Renal cortex interstitium (tissue), 15 donors: ENCODE data around the gene SSX3. TPM values are rescaled to one million over a fixed set of nuclear protein-coding genes. Genes with fewer than 3 reads are reported as not detected.
"Not testable (repeated sequence)": the region's sequence is repeated elsewhere in the genome, so short reads cannot be mapped to it uniquely, and the experiment has no call there.

Experiments
- DNase-seq, 11 donors: peaks; one replicate each; pipeline ENCODE4 v3.0.0-alpha.2; 2013; ENCODE audit warnings: low read depth in 9 of 11, low spot score in 4 of 11; ENCODE audit errors: extremely low read depth in 1 of 11
- long read RNA-seq, 16 experiments: transcript quantifications; one replicate each; lab custom pipeline, GENCODE V29; 2026
- polyA plus RNA-seq, 3 donors: library from polyadenylated mRNA; unstranded; fragments of 120-200 nt; gene quantifications; one replicate each; pipeline ENCODE4 v1.2.1, GENCODE V29; 2013; ENCODE audit not compliant: insufficient read length in 3 of 3

SSX3 gene
- not detected for polyA plus RNA-seq
- long read RNA-seq, donor 1, result 0 reads
- long read RNA-seq, donor 2, result 0 reads
- long read RNA-seq, donor 3, result 0 reads
- long read RNA-seq, donor 4, result 0 reads
- long read RNA-seq, donor 5, result 0 reads
- long read RNA-seq, donor 6, result 0 reads
- long read RNA-seq, donor 7, result 0 reads
- long read RNA-seq, donor 8, result 0 reads
- long read RNA-seq, donor 9, result 0 reads
- long read RNA-seq, donor 10, result 0 reads
- long read RNA-seq, donor 11, result 0 reads
- long read RNA-seq, donor 12, result 0 reads
- long read RNA-seq, donor 13, result 0 reads
- long read RNA-seq, donor 14, result 0 reads
- long read RNA-seq, donor 15, result 0 reads
- long read RNA-seq, donor 16, result 0 reads

DNA sequence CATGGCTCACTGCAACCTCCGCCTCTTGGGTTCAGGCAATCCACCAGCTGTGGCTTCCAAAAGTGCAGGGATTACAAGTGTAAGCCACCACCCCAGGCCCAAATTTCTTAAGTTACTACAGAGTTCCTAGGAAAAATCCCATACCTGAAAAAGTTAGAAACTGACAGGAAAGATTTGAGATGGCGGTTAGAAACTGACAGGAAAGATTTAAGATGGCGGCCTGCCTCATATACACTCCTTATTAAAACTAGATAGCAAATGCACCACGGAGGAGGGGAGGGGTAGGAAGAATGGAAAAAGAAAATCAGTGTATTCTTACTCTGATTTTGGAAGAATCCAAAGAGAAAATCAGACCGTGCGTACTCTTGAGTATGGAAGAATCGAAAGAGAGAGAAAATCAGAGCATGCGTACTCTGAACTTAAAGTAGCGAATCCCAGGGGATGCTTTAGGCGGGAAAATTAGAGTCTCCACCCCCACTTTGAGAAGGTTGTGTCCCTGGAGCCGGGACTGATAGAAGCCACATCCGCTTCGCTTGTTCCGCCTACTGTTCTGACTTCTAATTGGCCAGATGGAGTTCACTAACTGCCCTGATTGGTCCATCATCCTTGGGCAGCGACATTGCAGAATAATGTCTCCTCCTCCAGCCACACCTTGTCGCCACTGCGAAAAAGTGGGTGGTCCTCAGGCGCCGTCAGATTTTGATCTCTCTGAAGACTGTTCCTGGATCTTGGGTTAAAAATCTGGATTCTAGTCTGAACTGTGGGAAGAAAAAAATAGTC is at the start of gene SSX3:
Gene SSX3 (minus strand): TSS at position 389 of the 780 bp plus-strand sequence. CDS start 1,454 bp downstream, outside the sequence.
- not testable (repeated sequence) for DNase-seq

- DNase-seq, result not testable (repeated sequence)
Observed at GRCh38 chrX:48397825-48398224, 41.3 kb upstream of the SSX3 start.

- DNase-seq, result not testable (repeated sequence)
Observed at GRCh38 chrX:48396931-48397330, 40.4 kb upstream of the SSX3 start.

GRCh38 chrX:48383239-48383638 is 26.7 kb upstream of the SSX3 start, which contains the start of gene SSX4:
Gene SSX4 (plus strand): TSS chrX:48383539. CDS start chrX:48384054, 515 bp downstream.
- DNase-seq, result not testable (repeated sequence)

DNA sequence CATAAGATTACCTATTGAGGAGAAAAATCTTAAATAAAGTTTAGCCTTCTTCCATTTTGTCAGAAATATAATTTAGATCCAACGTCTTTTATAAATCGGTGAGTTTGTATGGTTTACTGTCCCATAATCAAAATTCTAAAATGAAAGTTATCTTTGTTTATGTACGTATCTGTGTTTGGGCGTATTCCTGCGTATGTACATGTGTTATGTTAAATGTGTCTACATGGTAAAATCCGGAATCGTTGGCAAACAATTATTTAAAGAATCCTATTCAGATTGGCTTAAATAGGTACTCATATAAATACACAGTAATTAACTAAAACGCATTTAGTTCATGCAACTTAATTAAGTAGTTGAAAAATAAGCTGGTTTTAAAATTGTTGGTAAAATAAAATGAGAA is 13.9 kb upstream of the SSX3 start:
- DNase-seq, result not testable (repeated sequence)

DNA sequence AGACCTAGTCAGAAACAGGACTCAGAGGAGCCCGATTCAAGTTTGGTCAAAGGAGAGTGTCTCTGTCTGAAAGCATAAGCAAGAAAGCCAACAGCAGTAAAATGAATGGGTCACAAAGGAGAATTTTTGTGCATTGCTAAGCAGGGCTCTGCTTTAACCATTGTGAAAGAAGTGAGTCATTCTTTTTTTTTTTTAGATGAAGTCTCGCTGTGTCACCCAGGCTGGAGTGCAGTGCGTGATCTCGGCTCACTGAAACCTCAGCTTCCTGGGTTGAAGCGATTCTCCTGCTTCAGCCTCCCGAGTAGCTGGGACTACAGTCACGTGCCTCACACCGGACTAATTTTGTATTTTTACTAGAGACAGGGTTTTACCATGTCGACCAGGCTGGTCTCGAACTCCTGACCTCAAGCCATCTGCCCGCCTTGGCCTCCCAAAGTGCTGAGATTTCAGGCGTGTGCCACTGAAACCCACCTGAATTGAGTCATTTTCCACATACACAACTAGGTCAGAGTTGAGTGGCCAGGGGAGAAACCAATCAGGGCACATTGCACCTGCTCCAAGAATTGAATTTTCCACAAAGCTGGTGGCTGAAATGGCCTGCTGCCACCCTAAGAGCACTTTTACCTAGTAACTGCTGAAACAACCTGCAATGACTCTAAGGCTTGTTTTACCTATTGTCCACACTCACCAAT is 11.4 kb upstream of the SSX3 start:
- DNase-seq, result not testable (repeated sequence)

DNA sequence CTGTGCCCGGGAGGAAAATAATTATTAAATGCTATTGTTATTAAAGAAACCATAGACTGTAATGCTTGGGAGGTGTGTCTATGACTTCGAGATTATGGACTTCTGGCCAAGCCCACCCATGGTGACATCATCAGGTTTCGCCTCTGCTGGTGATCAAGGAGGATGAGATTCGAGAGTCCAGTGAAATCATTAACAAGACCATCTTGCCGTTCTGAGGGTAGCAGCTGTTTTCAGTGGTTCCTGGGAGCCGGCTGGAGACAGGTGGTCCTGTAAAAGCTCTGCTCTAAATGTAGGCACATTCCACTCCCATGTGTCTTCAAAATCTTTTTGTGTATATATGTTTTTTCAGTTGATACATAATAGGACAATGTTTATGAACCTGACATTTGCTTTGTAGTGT is 2.8 kb upstream of the SSX3 start:
- not testable (repeated sequence) for DNase-seq

- no peak for DNase-seq
Observed at GRCh38 chrX:48357681-48358080, 1.2 kb upstream of the SSX3 start.

DNA sequence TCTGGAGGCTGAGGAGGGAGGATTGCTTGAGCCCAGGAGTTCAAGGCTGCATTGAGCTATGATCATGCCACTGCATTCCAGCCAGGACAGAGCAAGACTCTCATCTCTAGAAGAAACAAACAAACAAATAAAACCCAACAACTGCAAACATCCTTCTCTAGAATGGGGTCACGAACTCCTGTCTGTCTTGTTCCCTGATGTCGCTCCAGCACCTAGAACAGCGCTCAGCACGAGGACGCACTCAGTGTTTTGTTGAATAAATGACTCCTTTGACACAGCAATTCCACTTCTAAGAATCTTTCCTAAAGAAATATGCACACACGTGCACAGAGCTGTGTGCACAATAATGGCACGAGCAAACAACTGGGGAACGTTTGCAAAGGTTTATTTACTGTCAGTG is 10.4 kb downstream of the SSX3 start:
- DNase-seq, result not testable (repeated sequence)

DNA sequence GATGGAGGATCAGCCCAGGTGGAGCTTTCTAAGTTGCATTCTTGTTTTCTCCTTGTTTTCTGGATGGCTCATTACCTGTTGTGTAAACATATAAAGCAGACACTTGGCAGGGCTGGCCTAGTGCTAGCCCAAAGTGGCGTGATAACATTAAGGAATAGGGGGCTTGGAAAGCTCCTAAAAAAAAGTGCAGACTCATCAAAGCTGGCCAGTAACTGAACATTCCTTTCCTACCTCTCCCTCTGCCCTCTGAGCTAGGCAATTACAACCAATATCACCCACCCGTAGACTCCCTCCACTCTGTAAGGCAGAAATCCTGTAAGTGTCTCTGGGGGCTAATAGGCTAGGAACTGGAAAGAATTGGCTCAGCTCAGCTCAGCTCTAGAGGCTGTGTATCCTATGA is 42.5 kb downstream of the SSX3 start:
- not testable (repeated sequence) for DNase-seq

DNA sequence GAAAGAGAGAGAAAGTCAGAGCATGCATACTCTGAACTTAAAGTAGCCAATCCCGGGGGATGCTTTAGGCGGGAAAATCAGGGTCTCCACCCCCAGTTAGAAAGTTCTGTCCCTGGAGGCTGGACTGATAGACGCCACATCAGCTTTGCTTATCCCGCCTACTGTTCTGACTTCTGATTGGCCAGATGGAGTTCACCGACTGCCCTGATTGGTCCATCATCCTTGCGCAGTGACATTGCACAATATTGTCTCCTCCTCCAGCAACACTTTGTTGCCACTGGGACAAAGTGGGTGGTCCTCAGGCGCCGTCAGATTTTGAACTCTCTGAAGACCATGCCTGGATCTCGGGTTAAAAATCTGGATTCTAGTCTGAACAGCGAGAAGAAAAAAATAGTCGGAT is 50.3 kb downstream of the SSX3 start:
- no peak for DNase-seq

Other genes starting within 250 kb of the SSX3 start
- gene SPACA5B, start 226.1 kb downstream of the SSX3 start, polyA plus RNA-seq, result under 1 TPM in 1 of 3 donors, not detected in 2; 0.86 TPM
- gene SSX5, start 159.9 kb downstream of the SSX3 start, polyA plus RNA-seq, result not detected
- not detected for gene SSX1, start 101.3 kb downstream of the SSX3 start, polyA plus RNA-seq
- gene SSX4, start 26.8 kb upstream of the SSX3 start, polyA plus RNA-seq, result not detected
- not detected for gene SSX4B, start 55.3 kb upstream of the SSX3 start, polyA plus RNA-seq
- 1 to 10 TPM; 3.6 to 6.6 (median 5.8) TPM for gene SLC38A5, start 113.6 kb upstream of the SSX3 start, polyA plus RNA-seq
- 10 to 100 TPM; 38.9 to 40.9 (median 40.1) TPM for gene FTSJ1, start 119.5 kb upstream of the SSX3 start, polyA plus RNA-seq
- gene PORCN, start 152.3 kb upstream of the SSX3 start, polyA plus RNA-seq, result 1 to 10 TPM; 6.3 to 8.4 (median 6.8) TPM
- 10 to 100 TPM; 71.6 to 76.1 (median 75.9) TPM for gene EBP, start 165.1 kb upstream of the SSX3 start, polyA plus RNA-seq
- 10 to 100 TPM in 1 of 3 donors, 1 to 10 TPM in 2; 7.6 to 12.8 (median 9.5) TPM for gene TBC1D25, start 183.0 kb upstream of the SSX3 start, polyA plus RNA-seq
- 100 to 1,000 TPM; 288 to 387 (median 312) TPM for gene RBM3, start 217.8 kb upstream of the SSX3 start, polyA plus RNA-seq
- 100 to 1,000 TPM; 118 to 157 (median 145) TPM for gene WDR13, start 240.8 kb upstream of the SSX3 start, polyA plus RNA-seq